ENCODE results near the gene CCDC63.

- TF ChIP-seq CTCF (conservative IDR thresholded peaks at IDR 0.05; ENCODE audit: low read length) = no peak
- TF ChIP-seq EZH2phosphoT487 (IDR thresholded peaks at IDR 0.05; ENCODE audit: borderline replicate concordance, low read depth, low read length) = no peak
Measured at GRCh38 chr12:110813756-110814155, 33.0 kb upstream of the CCDC63 start.

All from OCI-LY7 (cell line).